LNCAP (cell line): ENCODE data around the gene GALNT1.

Source experiments
- CTCF ChIP-seq: fragments of 450-650 bp; IDR thresholded peaks from 2 replicates; pipeline ENCODE4 v1.5.1; 2017; ENCODE audit warnings: mild to moderate bottlenecking

Gene GALNT1

GRCh38 chr18:35729991-35730668, 148.6 kb downstream of the GALNT1 start:
- TF ChIP-seq CTCF = no peak

GRCh38 chr18:35730691-35731370, 149.3 kb downstream of the GALNT1 start:
- no peak for TF ChIP-seq CTCF

- no peak for TF ChIP-seq CTCF
Measured at GRCh38 chr18:35731701-35732100, 150.2 kb downstream of the GALNT1 start.

- TF ChIP-seq CTCF = no peak
Measured at GRCh38 chr18:35732162-35732561, 150.6 kb downstream of the GALNT1 start.

GRCh38 chr18:35732636-35733035, 151.1 kb downstream of the GALNT1 start:
- no peak for TF ChIP-seq CTCF

GRCh38 chr18:35733408-35733807, 151.9 kb downstream of the GALNT1 start:
- TF ChIP-seq CTCF = no peak

GRCh38 chr18:35736696-35737095, 155.2 kb downstream of the GALNT1 start:
- no peak for TF ChIP-seq CTCF
